Upper lobe of right lung (tissue), 1 donor: ENCODE measurements around the gene MTA2. TPM values are rescaled to one million over a fixed set of nuclear protein-coding genes. Genes with fewer than 3 reads are reported as not detected.

Source experiments
- ATAC-seq: fragments of 200-7000 bp; cut with Tn5 transposase; one replicate; pipeline ENCODE4 v1.9.1; 2020; ENCODE audit warnings: mild to moderate bottlenecking, moderate library complexity
- DNase-seq: peaks from one replicate; pipeline ENCODE4 v3.0.0-alpha.2; 2020
- H3K27ac ChIP-seq: fragments of 200-600 bp; one replicate; pipeline ENCODE4 v1.8.0; 2022
- H3K27me3 ChIP-seq: fragments of 200-600 bp; one replicate; pipeline ENCODE4 v1.8.0; 2022; ENCODE audit warnings: mild to moderate bottlenecking
- H3K36me3 ChIP-seq: fragments of 200-600 bp; one replicate; pipeline ENCODE4 v1.8.0; 2022
- H3K4me1 ChIP-seq: fragments of 200-600 bp; one replicate; pipeline ENCODE4 v1.8.0; 2022
- H3K4me3 ChIP-seq: fragments of 200-600 bp; one replicate; pipeline ENCODE4 v1.8.0; 2022; ENCODE audit warnings: mild to moderate bottlenecking
- H3K9me3 ChIP-seq: fragments of 200-600 bp; one replicate; pipeline ENCODE4 v1.8.0; 2022
- intact Hi-C: fragments of 100-400 bp; cut with DNase I; formaldehyde crosslinking; loops from one replicate; pipeline ENCODE4 v1.11.0; 2022
- total RNA-seq: library from RNA; stranded (reverse); fragmentation: NEBNext Ultra II Directional; extraction: Animal tissue kit (Norgen Biotek cat#: 25700); gene quantifications from one replicate; pipeline ENCODE4 v1.2.1, GENCODE V29; 2021
- TF ChIP-seq, protein P1 (sequence below): fragments of 200-600 bp; IDR thresholded peaks from one replicate; pipeline ENCODE4 v1.8.0; 2022; ENCODE audit warnings: antibody characterized with exemption
- donor health status: DM: no; HTN: yes; CAD: no; lungs with severe emphysema.

The MTA2 gene
- total RNA-seq, 1 donor from 2014 or later, result 75.0 TPM

DNA sequence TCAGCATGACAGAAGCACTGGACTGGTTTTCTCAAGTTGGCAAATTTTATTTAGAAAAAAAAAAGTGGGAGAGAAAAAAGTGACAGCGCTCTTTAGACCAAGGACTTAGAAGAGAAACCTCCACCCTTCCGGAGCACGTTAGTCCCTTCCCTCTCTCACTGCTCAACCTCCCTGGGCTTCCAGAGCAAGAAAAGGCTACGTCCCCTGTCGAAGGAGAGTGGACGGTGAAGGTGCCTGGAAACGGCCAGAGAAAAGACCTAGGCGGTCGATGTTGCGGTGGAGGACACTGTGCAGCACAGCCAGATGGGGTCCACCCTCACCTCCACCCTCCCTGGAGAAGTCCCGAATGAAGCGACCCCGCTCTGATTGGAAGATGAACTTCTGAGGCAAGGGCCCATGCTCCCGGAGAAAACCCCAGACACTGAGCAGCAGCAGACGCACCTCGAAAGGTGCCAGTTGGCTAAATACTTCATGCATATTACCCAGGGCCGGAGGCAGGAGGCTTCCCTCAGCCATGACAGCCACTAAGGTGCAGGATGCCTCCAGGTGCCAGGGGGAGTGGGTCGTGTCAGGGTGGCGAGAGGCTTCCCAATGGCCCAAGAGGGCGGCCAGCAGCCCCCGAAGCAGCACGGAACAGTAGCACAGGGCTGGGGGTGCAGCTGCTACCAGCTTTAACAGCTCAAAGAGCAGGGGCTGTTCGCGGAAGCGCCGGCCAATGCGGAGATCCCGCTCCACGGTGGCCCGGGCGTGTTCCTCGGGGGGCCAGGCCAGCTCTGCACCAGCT lies 45.4 kb upstream of the MTA2 start:
- Histone ChIP-seq H3K9me3 (no peaks in the 10 kb centered on the region), H3K4me1 (peaks cover 22% of the 10 kb centered on the region), H3K4me3 (no peak overlapping the region), H3K27ac (peak overlapping the region; percentile 96), H3K27me3 (no peaks in the 10 kb centered on the region), H3K36me3 (peaks cover 43% of the 10 kb centered on the region)
- DNase-seq (no peak), ATAC-seq (no peak)
- intact Hi-C loops, result no loop called here
- TF ChIP-seq, protein P1, sequence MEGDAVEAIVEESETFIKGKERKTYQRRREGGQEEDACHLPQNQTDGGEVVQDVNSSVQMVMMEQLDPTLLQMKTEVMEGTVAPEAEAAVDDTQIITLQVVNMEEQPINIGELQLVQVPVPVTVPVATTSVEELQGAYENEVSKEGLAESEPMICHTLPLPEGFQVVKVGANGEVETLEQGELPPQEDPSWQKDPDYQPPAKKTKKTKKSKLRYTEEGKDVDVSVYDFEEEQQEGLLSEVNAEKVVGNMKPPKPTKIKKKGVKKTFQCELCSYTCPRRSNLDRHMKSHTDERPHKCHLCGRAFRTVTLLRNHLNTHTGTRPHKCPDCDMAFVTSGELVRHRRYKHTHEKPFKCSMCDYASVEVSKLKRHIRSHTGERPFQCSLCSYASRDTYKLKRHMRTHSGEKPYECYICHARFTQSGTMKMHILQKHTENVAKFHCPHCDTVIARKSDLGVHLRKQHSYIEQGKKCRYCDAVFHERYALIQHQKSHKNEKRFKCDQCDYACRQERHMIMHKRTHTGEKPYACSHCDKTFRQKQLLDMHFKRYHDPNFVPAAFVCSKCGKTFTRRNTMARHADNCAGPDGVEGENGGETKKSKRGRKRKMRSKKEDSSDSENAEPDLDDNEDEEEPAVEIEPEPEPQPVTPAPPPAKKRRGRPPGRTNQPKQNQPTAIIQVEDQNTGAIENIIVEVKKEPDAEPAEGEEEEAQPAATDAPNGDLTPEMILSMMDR, result no peak

DNA sequence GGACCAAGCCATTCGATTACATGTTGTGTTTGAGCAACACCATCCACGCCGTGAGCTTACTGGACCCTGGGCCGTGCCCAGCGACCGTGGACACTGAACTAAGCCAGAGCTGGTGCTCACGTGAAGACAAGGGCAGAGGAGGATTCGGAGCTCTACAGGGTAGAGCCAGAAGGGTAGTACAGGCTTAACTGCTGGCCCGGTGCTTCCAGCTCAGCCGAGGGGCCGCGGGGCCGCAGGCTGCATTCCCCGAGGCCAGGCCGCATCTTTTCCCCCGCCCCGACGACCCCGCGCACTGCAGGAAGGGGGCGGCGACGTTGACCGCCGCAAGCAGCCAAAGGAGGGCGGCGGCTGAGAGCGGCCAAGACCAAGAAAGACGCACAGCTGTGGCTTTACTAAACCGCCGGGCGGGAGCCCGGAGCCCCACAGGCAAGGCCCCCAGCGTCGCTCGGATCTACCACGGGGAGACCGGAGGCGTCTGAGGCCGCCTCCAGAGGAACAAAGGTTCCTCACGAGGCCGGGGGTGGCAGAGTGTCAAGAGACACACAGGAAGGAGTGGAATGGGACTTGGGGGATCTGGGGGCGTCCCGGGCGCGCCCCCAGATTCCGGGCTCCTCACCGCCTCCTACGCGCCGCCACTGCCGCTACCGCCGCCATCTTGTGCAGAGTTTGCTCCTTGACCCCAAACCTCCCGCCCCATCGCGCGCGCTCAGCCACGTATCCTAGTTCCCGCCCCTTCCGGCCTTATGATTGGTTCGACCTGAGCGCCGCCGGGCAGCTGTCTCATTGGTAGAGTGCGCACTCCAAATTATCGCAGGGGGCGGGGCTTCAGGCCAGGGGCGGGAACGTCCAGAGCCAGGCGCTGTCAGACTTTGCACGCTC lies 44.5 kb upstream of the MTA2 start, which contains the start of gene GANAB:
TSS of gene GANAB (minus strand) at position 668 of the 879 bp plus-strand sequence. CDS start at position 654, 14 bp downstream.
- ATAC-seq (peak; percentile 99), DNase-seq (peak; percentile 100)
- intact Hi-C loops, result no loop called here
- peak within 1 kb of the TSS; percentile 92 for H3K4me3 ChIP-seq
- H3K4me1 ChIP-seq, result peaks cover 16% of the 10 kb centered on the region
- TF ChIP-seq, protein P1, result no peak
- H3K36me3 ChIP-seq, result peaks cover 45% of the 10 kb centered on the region
- H3K27me3 ChIP-seq, result no peaks in the 10 kb centered on the region
- H3K27ac ChIP-seq, result peak within 1 kb of the TSS; percentile 96
- no peaks in the 10 kb centered on the region for H3K9me3 ChIP-seq

DNA sequence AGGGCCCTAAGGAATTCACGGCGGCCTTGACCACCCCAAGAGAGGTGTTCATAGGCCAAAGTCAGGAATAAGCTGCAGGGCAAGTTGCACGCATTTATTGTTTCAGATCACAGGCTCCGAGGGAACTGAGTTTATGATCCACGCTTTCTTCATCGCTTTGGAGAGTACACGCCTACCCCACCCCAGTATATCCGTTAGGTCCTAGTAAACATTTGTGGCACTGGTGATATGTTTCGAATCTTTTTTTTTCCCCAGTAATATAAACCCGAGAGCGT lies 43.9 kb upstream of the MTA2 start:
- peaks cover 45% of the 10 kb centered on the region for H3K36me3 ChIP-seq
- intact Hi-C loops, result no loop called here
- ATAC-seq (no peak), DNase-seq (no peak)
- H3K4me3 ChIP-seq, result peak overlapping the region; percentile 92
- TF ChIP-seq, protein P1, result no peak
- peaks cover 16% of the 10 kb centered on the region for H3K4me1 ChIP-seq
- no peaks in the 10 kb centered on the region for H3K27me3 ChIP-seq
- H3K9me3 ChIP-seq, result no peaks in the 10 kb centered on the region
- peak overlapping the region; percentile 96 for H3K27ac ChIP-seq

DNA sequence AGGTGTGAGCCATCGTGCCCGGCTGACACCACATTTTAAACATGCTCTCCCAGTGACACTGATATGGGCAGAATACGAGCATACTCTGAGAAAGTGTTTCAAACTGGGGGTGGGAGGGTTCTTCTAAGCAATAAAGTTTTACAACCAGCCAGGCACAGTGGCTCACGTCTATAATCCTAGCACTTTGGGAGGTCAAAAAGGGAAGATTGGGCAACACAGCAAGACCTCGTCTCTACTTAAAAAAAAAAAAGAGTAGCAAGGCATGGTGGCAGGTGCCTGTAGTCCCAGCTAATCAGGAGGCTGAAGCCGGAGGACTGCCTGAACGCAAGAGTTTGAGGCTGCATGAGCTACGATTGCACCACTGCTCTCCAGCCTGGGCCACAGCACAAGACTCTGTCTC lies 42.6 kb upstream of the MTA2 start:
- TF ChIP-seq, protein P1, result no peak
- no peaks in the 10 kb centered on the region for H3K9me3 ChIP-seq
- intact Hi-C loops, result no loop called here
- H3K36me3 ChIP-seq, result peaks cover 45% of the 10 kb centered on the region
- H3K27ac ChIP-seq, result no peak overlapping the region
- H3K4me1 ChIP-seq, result peaks cover 16% of the 10 kb centered on the region
- DNase-seq, result no peak
- no peak for ATAC-seq
- no peak overlapping the region for H3K4me3 ChIP-seq
- H3K27me3 ChIP-seq, result no peaks in the 10 kb centered on the region

DNA sequence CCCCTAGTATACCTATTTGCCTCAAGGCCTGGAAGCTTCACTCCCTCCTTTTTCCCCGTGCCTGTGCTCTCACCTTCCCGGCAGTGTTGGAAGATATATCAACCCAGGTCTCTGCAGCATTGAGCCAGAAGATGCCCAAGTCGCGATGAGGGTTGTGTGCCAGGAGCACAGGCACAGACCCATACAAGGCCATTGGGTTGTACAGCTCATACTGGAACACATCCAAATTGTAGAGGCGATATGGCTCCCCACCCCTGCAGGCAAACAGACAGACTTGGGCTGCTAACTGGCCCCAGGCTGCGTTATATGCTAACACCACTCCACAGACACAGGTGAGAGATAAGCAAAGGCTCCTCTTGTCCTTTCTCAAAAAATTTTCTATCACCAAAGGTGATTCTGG lies 30.8 kb upstream of the MTA2 start:
- no peaks in the 10 kb centered on the region for H3K9me3 ChIP-seq
- no peak overlapping the region for H3K4me3 ChIP-seq
- H3K4me1 ChIP-seq, result no peaks in the 10 kb centered on the region
- intact Hi-C loops, result no loop called here
- H3K36me3 ChIP-seq, result peaks cover 99% of the 10 kb centered on the region
- no peak overlapping the region for H3K27ac ChIP-seq
- DNase-seq (no peak), ATAC-seq (no peak)
- TF ChIP-seq, protein P1, result no peak
- no peaks in the 10 kb centered on the region for H3K27me3 ChIP-seq
